Ascending aorta (tissue), 2 donors: Measurements from ENCODE around the gene UNC79. TPM values are rescaled to one million over a fixed set of nuclear protein-coding genes. Genes with fewer than 3 reads are reported as not detected.
"Not testable (repeated sequence)": the region's sequence is repeated elsewhere in the genome, so short reads cannot be mapped to it uniquely, and the experiment has no call there.

ENCODE experiments used
- DNase-seq, 2 donors: peaks; one replicate each; pipeline ENCODE4 v3.0.0-alpha.2; 2019; ENCODE audit warnings: low spot score in 2 of 2
- H3K27ac ChIP-seq, 2 donors: fragments of 200-600 bp; sonication (generic); one replicate each; pipeline ENCODE4 v1.5.1; 2016 to 2017; ENCODE audit warnings: mild to moderate bottlenecking in 1 of 2
- H3K27me3 ChIP-seq: fragments of 200-600 bp; sonication (generic); one replicate; pipeline ENCODE4 v1.5.1; 2017
- H3K36me3 ChIP-seq, 2 donors: fragments of 200-600 bp; sonication (generic); one replicate each; pipeline ENCODE4 v1.5.1; 2016
- H3K4me1 ChIP-seq, 2 donors: fragments of 200-600 bp; sonication (generic); one replicate each; pipeline ENCODE4 v1.5.1; 2016 to 2017; ENCODE audit warnings: mild to moderate bottlenecking in 1 of 2
- H3K4me3 ChIP-seq, 2 donors: fragments of 200-600 bp; sonication (generic); one replicate each; pipeline ENCODE4 v1.5.1; 2016 to 2017; ENCODE audit warnings: mild to moderate bottlenecking in 1 of 2
- H3K9me3 ChIP-seq, 2 donors: fragments of 200-600 bp; sonication (generic); one replicate each; pipeline ENCODE4 v1.5.1; 2016
- CTCF ChIP-seq, 3 experiments: fragments of 200-600 bp in 2 of 3; fragments of 450-650 bp in 1 of 3; sonication (generic) in 2 of 3; IDR thresholded peaks; one replicate each; pipeline ENCODE4 v1.5.1; 2016 to 2019; ENCODE audit warnings: antibody characterized with exemption in 3 of 3, mild to moderate bottlenecking in 1 of 3, moderate library complexity in 1 of 3
- intact Hi-C: fragments of 100-400 bp; cut with DNase I; formaldehyde crosslinking; loops from one replicate; pipeline ENCODE4 v1.15.1; 2023
- total RNA-seq: library from RNA; depleted of rRNA; stranded (reverse); fragments of >200 nt; gene quantifications from one replicate; pipeline ENCODE4 v1.1.0, GENCODE V29; 2016

Gene UNC79
- total RNA-seq, 1 donor from 2014 or later: not detected

DNA sequence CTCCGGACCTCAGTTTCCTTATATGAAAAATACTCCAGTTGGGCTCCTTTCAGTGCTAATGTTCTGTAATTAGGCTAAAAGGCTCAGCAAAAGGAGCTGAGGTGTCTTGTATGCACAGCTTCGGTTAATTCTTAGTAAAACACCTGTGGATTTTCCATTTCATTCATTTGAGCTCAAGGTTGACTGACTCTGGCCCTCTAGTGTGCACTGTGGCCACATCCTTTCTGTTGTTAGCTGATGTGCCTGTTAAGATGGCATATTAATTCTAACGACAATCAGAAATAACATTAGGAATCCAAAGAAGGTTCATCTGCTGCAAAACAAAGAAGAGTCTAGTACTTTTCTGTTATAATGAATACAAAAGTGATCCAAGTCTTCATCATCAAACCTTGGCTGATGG lies 45.6 kb downstream of the UNC79 start:
- H3K36me3 ChIP-seq: no peaks in the 10 kb centered on the region
- no peaks in the 10 kb centered on the region for H3K4me1 ChIP-seq
- DNase-seq: no peak
- H3K27me3 ChIP-seq: no peaks in the 10 kb centered on the region
- intact Hi-C loops: no loop called here
- H3K9me3 ChIP-seq: no peaks in the 10 kb centered on the region
- no peak overlapping the region for H3K27ac ChIP-seq
- H3K4me3 ChIP-seq: no peak overlapping the region
- TF ChIP-seq CTCF (IDR thresholded peaks at IDR 0.05): no peak

DNA sequence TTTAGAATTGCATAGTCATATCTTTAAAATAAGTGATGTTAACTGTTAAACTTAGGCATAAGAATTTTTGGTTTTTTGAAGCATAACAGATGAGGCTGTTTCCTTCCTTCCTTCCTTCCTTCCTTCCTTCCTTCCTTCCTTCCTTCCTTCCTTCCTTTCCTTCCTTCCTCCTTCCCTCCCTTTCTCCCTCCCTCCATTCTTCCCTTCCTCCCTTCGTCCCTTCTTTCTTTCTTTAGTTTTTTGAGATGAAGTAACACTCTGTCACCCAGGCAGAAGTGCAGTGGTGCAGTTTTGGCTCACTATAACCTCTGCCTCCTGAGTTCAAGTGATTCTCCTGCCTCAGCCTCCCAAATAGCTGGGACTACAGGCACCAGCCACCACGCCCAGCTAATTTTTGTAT lies 48.3 kb downstream of the UNC79 start:
- DNase-seq, H3K9me3 ChIP-seq, H3K4me1 ChIP-seq, H3K4me3 ChIP-seq, H3K36me3 ChIP-seq, intact Hi-C loops, H3K27ac ChIP-seq, H3K27me3 ChIP-seq: not testable (repeated sequence)

- H3K4me3 ChIP-seq: no peak overlapping the region
- intact Hi-C loops: no loop called here
- H3K36me3 ChIP-seq: no peaks in the 10 kb centered on the region
- H3K27me3 ChIP-seq: no peaks in the 10 kb centered on the region
- no peak overlapping the region for H3K27ac ChIP-seq
- H3K4me1 ChIP-seq: no peaks in the 10 kb centered on the region
- TF ChIP-seq CTCF (IDR thresholded peaks at IDR 0.05): no peak
- DNase-seq: no peak
- H3K9me3 ChIP-seq: no peaks in the 10 kb centered on the region
Measured at GRCh38 chr14:93480867-93481266, 50.1 kb downstream of the UNC79 start.

GRCh38 chr14:93481758-93482157 lies 51.0 kb downstream of the UNC79 start:
- no peak for TF ChIP-seq CTCF (IDR thresholded peaks at IDR 0.05)
- Histone ChIP-seq H3K27me3 (no peaks in the 10 kb centered on the region), H3K4me1 (no peaks in the 10 kb centered on the region), H3K36me3 (no peaks in the 10 kb centered on the region), H3K4me3 (no peak overlapping the region), H3K9me3 (no peaks in the 10 kb centered on the region), H3K27ac (no peak overlapping the region)
- intact Hi-C loops: no loop called here
- DNase-seq: no peak

- no peak for TF ChIP-seq CTCF (IDR thresholded peaks at IDR 0.05)
- no peaks in the 10 kb centered on the region for H3K9me3 ChIP-seq
- no peak overlapping the region for H3K27ac ChIP-seq
- H3K4me3 ChIP-seq: no peak overlapping the region
- H3K4me1 ChIP-seq: no peaks in the 10 kb centered on the region
- no peak for DNase-seq
- intact Hi-C loops: no loop called here
- H3K27me3 ChIP-seq: no peaks in the 10 kb centered on the region
- no peaks in the 10 kb centered on the region for H3K36me3 ChIP-seq
Measured at GRCh38 chr14:93490001-93490400, 59.3 kb downstream of the UNC79 start.

DNA sequence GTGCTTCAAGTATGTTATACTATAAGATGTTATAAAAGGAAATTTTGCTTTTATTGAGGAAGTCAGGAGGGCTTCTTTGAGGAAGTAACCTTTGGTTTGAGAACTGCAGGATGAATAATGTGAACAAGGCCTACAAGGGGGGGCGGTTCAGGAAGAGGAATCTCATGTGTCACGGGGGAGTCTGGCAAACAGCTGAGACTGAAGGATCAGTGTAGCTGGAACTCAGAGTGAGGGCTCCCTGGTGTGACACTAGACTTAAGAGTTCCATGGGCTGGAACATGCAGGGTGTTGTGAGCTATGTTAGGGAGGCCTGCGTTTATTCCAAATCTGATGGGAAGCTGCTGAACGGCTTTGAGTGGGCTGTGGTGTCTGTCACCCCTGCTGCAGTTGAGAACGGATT lies 62.3 kb downstream of the UNC79 start:
- TF ChIP-seq CTCF (IDR thresholded peaks at IDR 0.05): no peak
- Histone ChIP-seq H3K27ac (no peak overlapping the region), H3K9me3 (no peaks in the 10 kb centered on the region), H3K4me1 (no peaks in the 10 kb centered on the region), H3K36me3 (no peaks in the 10 kb centered on the region), H3K27me3 (no peaks in the 10 kb centered on the region), H3K4me3 (no peak overlapping the region)
- intact Hi-C loops: no loop called here
- no peak for DNase-seq

DNA sequence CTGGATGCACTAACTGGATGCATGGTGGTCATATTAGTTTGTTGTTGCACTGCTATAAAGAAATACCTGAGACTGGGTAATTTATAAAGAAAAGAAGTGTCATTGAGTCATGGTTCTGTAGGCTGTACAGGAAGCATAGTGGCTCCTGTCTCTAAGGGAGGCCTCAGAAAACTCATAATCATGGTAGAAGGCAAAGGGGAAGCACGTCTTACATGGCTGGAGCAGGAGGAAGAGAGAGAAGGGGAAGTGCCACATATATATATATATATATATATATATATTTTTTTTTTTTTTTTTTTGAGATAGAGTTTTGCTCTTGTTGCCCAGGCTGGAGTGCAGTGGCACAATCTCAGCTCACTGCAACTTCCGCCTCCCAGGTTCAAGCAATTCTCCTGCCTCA lies 62.9 kb downstream of the UNC79 start:
- H3K27me3 ChIP-seq, H3K9me3 ChIP-seq, H3K4me1 ChIP-seq, H3K27ac ChIP-seq, H3K4me3 ChIP-seq, DNase-seq, H3K36me3 ChIP-seq, intact Hi-C loops: not testable (repeated sequence)
